Natural killer cell (primary cell): ENCODE data around the gene OBP2A. TPM values are rescaled to one million over a fixed set of nuclear protein-coding genes. Genes with fewer than 3 reads are reported as not detected.

Source experiments
- ATAC-seq, 3 donors: fragments of 150-1000 bp in 2 of 3; fragments of 200-7000 bp in 1 of 3; cut with Tn5 transposase; 1 replicate in 1 of 3; 2 replicates in 2 of 3; pipeline ENCODE4 v1.10.0; 2021; ENCODE audit warnings: mild to moderate bottlenecking in 2 of 3, moderate library complexity in 2 of 3
- DNase-seq, 2 donors: peaks; one replicate each; pipeline versions ENCODE4 v3.0.0 to v3.0.0-alpha.2; 2013 to 2021; ENCODE audit warnings: mixed read lengths in 1 of 2
- H3K27ac ChIP-seq: one replicate; pipeline ENCODE4 v1.5.1; 2013; ENCODE audit warnings: mild to moderate bottlenecking, low read length
- H3K27me3 ChIP-seq: one replicate; pipeline ENCODE4 v1.6.1; 2013; ENCODE audit warnings: low read length; ENCODE audit not compliant: control insufficient read depth, insufficient read depth
- H3K36me3 ChIP-seq: one replicate; pipeline ENCODE4 v1.6.1; 2013; ENCODE audit warnings: low read length; ENCODE audit not compliant: control insufficient read depth, insufficient read depth
- H3K4me1 ChIP-seq: one replicate; pipeline ENCODE4 v1.6.1; 2013; ENCODE audit warnings: low read length; ENCODE audit not compliant: control insufficient read depth, insufficient read depth
- H3K4me3 ChIP-seq: one replicate; pipeline ENCODE4 v1.5.1; 2013; ENCODE audit warnings: low read length
- H3K9me3 ChIP-seq: one replicate; pipeline ENCODE4 v1.6.1; 2013; ENCODE audit warnings: low read length; ENCODE audit not compliant: control insufficient read depth, insufficient read depth
- H3K27ac Mint-ChIP-seq, 2 donors: one replicate each; pipeline ENCODE4 v1.8.0; 2022; ENCODE audit warnings: mild to moderate bottlenecking in 2 of 2, mixed read lengths in 2 of 2, moderate library complexity in 1 of 2
- H3K27me3 Mint-ChIP-seq, 2 donors: one replicate each; pipeline ENCODE4 v1.8.0; 2022; ENCODE audit warnings: low read depth in 2 of 2, mixed read lengths in 2 of 2
- H3K36me3 Mint-ChIP-seq: one replicate; pipeline ENCODE4 v1.8.0; 2022; ENCODE audit warnings: mixed read lengths
- H3K4me1 Mint-ChIP-seq, 2 donors: one replicate each; pipeline ENCODE4 v1.8.0; 2022; ENCODE audit warnings: mixed read lengths in 2 of 2
- H3K4me3 Mint-ChIP-seq: one replicate; pipeline ENCODE4 v1.8.0; 2022; ENCODE audit warnings: mild to moderate bottlenecking, moderate library complexity, mixed read lengths
- H3K9me3 Mint-ChIP-seq, 2 donors: one replicate each; pipeline ENCODE4 v1.8.0; 2022; ENCODE audit warnings: mixed read lengths in 2 of 2
- CTCF ChIP-seq: fragments of 200-600 bp; IDR thresholded peaks from one replicate; pipeline ENCODE4 v1.8.0; 2022; ENCODE audit warnings: antibody characterized with exemption
- WGBS: methylation state at CpG from one replicate; pipeline ENCODE4 v1.1.7; 2013; ENCODE audit warnings: missing lambda C conversion rate; ENCODE audit not compliant: insufficient coverage; 5-methylcytosine and 5-hydroxymethylcytosine counted together
- intact Hi-C: fragments of 100-400 bp; cut with micrococcal nuclease; formaldehyde crosslinking; loops from one replicate; pipeline ENCODE4 v1.14.2; 2022
- total RNA-seq, 4 donors: library from RNA; stranded (reverse); fragments of 120-200 nt in 1 of 4; gene quantifications; one replicate each; pipeline versions ENCODE4 v1.2.3 to v1.2.4, GENCODE V29; 2013 to 2022

OBP2A gene
- total RNA-seq, 3 donors from 2014 or later (not counting 1 experiment from before 2014, with no cell fraction given), result not detected

DNA sequence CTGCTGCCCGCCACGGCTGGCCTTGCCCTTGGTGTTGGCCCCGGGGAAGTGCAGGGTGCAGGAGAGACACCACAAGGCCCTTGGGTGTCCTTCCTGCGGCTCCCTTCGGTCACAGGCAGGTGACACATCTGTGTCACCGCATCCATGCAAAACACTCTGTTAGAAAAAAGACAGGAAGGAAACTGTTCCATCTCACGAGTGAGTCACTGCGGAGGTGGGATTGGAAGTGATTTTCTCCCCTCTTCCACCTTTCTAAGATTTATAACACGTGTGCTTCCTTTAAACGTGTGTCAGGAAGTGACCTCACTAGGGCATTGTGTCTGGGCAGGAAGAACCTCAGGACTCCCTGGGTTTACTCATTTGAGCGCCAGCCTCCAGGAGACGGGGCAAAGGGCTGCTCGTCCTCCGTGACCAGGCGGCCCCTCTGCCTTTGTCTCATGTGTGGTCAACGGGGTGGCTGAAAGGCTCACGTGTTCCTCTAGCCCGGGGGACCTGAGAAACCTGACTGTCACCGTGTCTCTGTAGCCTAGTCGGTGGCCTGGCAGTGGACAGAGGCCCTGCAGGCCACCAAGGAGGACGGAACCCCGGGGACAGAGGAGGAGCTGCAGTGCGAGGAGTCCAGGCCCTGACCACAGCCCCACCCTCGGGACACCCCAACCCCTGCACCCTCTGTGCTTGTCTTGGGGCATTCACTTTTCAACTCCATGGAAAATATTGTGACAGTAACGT lies 29.6 kb upstream of the OBP2A start:
- Mint-ChIP-seq H3K4me3 (no peak overlapping the region), H3K27ac (no peak overlapping the region), H3K36me3 (no peaks in the 10 kb centered on the region), H3K4me1 (peaks cover 0 to under 1% of the 10 kb centered on the region in 2 donors), H3K9me3 (no peaks in the 10 kb centered on the region), H3K27me3 (peaks cover 3 to 14% of the 10 kb centered on the region in 2 donors)
- peak in 1 of 2 donors; percentile 10 for DNase-seq
- Histone ChIP-seq H3K9me3 (no peaks in the 10 kb centered on the region), H3K36me3 (no peaks in the 10 kb centered on the region), H3K27ac (no peak overlapping the region), H3K27me3 (no peaks in the 10 kb centered on the region), H3K4me1 (no peaks in the 10 kb centered on the region), H3K4me3 (no peak overlapping the region)
- no peak for ATAC-seq
- 55% methylated on average over 25 of the region's 25 CpGs for WGBS
- no peak for TF ChIP-seq CTCF
- intact Hi-C loops, result no loop called here

DNA sequence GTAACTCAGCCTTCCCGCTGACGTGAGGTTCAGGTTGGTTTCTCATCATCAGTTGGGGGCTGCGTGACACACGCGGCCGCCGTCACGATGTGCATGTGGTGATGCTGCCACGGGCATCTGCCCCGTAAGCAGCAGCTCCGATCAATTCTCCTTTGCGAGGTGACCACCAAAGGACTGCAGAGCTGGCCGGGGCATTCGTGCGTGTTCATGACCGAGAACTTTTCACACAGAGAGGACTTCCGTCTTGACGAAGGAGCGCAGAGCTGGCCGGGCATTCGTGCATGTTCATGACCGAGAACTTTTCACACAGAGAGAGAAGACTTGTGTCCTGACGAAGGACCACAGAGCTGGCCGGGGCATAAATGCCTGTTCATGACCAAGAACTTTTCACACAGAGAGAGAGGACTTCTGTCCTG lies 28.5 kb upstream of the OBP2A start:
- H3K27ac Mint-ChIP-seq, result no peak overlapping the region
- H3K27me3 Mint-ChIP-seq, result peaks cover 3 to 14% of the 10 kb centered on the region in 2 donors
- no peaks in the 10 kb centered on the region for H3K36me3 Mint-ChIP-seq
- DNase-seq (no peak), ATAC-seq (no peak)
- 93% methylated on average over 24 of the region's 24 CpGs for WGBS
- H3K4me1 Mint-ChIP-seq, result no peaks in the 10 kb centered on the region
- Histone ChIP-seq H3K27ac (no peak overlapping the region), H3K27me3 (no peaks in the 10 kb centered on the region), H3K4me1 (no peaks in the 10 kb centered on the region), H3K36me3 (no peaks in the 10 kb centered on the region), H3K9me3 (no peaks in the 10 kb centered on the region), H3K4me3 (no peak overlapping the region)
- no peak for TF ChIP-seq CTCF
- H3K9me3 Mint-ChIP-seq, result no peaks in the 10 kb centered on the region
- H3K4me3 Mint-ChIP-seq, result no peak overlapping the region
- intact Hi-C loops, result no loop called here

DNA sequence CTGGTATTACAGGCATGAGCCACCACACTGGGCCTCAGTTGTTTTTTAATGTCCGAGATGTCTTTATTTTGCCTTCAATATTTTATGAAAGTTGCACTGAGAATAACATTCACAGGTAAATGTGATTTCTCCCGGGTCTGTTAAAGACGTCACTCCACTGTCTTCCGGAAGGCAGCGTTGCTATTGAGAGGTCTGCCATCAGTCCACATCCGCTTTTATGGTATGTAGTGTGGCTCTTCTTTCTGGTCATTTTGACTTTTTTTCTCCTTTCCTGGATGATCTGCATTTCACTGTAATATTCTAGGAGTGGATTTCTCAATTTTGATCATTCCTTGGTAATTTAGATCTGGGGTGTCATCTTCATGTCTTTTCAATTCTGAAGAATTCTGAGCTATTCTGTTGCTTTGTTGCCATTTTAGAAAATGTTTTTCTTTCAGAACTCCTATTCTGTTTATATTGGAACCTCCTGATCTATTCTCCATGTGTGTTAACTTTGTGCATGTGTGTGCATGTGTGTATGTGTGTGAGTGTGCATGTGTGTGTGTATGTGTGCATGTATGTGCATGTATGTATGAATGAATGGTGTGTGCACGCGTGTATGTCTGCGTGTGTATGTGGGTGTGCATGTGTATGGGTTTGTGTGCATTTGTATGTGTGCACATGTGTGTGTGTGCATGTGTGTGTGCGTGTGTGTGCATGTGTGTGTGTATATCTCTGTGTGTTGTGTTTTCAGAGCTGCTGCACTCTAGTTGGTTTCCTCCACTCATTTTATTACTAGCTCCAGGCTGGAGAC lies 26.6 kb upstream of the OBP2A start:
- no peaks in the 10 kb centered on the region for H3K36me3 Mint-ChIP-seq
- 92% methylated on average over 9 of the region's 10 CpGs for WGBS
- intact Hi-C loops, result no loop called here
- no peaks in the 10 kb centered on the region for H3K4me1 ChIP-seq
- peaks cover 3 to 14% of the 10 kb centered on the region in 2 donors for H3K27me3 Mint-ChIP-seq
- no peak for TF ChIP-seq CTCF
- no peaks in the 10 kb centered on the region for H3K27me3 ChIP-seq
- no peaks in the 10 kb centered on the region for H3K4me1 Mint-ChIP-seq
- H3K9me3 Mint-ChIP-seq, result no peaks in the 10 kb centered on the region
- no peak overlapping the region for H3K4me3 Mint-ChIP-seq
- no peaks in the 10 kb centered on the region for H3K36me3 ChIP-seq
- no peak for ATAC-seq
- no peaks in the 10 kb centered on the region for H3K9me3 ChIP-seq
- H3K27ac ChIP-seq, result no peak overlapping the region
- no peak overlapping the region for H3K27ac Mint-ChIP-seq
- no peak for DNase-seq
- no peak overlapping the region for H3K4me3 ChIP-seq
